Hematopoietic multipotent progenitor cell treated with erythropoietin and hydrocortisone succinate and interleukin-3 and kit ligand, for 17 days (in vitro differentiated cells): ENCODE measurements around the gene GMEB2.
"Not testable (repeated sequence)": the region's sequence is repeated elsewhere in the genome, so short reads cannot be mapped to it uniquely, and the experiment has no call there.

ENCODE experiments used
- DNase-seq: peaks from one replicate; pipeline ENCODE4 v3.0.0-alpha.2; 2015; ENCODE audit warnings: low spot score

The GMEB2 gene

DNA sequence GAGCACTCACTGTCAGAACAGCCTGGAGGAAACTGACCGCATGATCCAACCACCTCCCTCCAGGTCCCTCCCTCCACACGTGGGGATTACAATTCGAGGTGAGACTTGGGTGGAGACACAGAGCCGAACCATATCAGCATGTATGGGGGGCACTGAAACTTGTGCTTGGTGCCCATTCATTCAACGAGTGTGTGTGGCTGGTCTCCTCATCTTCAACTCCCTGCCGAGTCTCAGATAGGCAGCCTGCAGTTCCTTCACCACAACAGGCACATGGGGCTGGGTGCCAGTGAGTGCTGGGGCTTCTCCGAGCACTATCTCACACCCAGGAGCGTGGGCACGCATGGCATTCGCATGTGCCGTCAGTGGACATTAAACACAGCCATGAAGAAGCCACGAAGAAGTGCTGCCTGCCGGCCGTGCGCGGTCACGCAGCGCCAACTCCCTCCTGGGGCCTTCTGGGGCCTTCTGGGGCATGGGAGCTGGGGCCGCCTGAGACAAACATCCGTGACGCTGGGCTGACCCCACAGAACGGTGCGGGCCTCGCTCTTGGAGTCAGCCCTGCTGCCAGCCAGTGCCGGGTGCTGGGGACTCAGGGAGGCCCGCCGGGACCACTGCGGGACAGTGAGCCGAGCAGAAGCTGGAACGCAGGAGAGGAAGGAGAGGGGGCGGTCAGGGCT, 30.5 kb upstream of the GMEB2 start:
- no peak for DNase-seq

DNA sequence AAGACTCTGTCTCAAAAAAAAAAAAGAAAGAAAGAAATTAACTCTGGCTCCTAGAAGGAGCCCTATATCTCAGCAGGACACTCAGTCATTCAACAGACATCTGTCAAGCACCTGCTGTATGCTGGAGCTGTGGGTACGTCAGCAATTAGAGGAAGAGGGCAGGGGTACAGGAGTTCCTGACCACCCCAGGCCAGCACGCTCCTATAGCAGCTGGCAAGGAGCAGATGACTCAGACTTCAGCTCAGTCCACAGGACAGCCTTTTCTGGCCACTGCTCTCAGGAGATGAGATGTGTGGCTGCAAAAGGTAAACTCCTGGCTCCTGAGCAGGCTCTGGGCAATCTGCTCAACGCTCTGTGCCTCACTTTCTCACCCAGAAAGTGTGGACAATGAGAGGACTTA, 29.6 kb upstream of the GMEB2 start:
- no peak for DNase-seq

DNA sequence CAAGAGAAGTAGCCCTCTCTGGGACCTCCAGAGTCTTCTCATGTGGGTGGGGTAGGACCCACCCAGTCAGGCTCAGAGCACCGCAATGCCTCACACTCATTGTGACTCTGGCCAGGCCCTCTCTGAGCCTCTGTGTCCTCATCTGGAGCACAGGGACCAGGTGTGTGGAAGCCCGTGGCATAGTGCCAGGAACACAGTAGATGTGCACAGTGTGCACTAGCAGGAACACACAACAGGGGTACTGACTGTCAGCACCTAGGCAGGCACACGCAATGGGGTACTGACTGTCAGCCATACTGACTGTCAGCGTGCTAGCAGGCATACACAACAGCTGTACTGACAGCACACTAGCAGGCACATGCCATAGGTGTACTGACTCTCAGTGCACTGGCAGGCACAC, 28.3 kb upstream of the GMEB2 start:
- DNase-seq: no peak

- no peak for DNase-seq
These were observed 27.2 kb upstream of the GMEB2 start for GRCh38 chr20:63653974-63654668.

GRCh38 chr20:63653041-63653973, 26.4 kb upstream of the GMEB2 start, which contains the start of gene STMN3:
Gene STMN3 (minus strand): TSS chr20:63653424. CDS start chr20:63653345, 79 bp downstream.
- no peak for DNase-seq

DNA sequence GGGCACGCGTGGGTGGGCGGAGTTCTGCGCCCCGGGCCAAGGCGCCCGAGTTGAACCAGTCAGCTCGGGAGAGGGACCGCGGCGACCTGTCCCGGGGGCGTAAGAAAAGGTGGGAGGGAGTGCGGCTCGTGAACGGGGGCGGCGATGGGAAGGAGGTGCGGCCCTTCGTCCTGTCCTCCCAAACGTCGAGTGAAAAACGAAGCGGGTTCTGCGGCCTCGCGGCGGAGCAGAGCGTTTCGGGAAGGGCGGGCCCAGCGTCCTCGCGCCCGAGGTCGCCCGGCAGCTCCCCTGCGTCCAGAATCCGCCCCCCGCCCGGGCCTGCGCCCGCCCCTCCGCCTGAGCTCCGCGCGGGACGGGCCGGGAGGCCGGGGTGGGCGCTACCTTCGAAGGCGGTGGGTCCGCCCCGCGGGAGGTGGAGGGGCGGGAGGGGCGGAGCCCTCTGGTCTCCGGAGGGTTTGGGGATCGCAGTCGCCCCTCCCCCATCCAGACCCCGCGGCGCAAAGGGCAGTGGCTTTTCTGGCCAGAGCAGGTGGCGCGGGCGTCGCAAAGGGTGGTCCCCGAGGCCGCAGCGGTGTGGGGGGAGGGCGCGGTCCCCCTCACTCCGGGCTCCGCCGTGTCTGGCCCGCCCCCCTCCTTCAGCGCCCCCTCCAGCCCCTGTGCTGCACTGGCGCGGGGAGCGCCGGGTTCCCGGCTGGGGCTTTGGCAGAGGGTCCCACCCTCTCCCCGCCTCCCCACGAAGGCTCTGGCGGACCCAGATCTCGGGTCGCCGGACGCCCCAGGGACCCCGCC, 25.5 kb upstream of the GMEB2 start:
- no peak for DNase-seq

DNA sequence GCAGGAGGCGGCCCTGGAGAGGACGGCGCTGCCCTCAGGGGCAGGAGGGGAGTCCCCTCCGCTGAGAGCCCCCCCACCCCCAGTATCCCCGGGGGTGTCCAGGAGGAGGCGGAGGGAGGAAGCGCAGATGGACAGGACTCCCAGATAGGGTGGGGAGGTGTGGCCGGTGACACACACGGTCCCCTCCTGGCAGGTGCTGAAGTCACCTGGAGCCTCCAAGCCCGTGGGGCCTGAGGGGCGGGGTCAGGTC, 25.0 kb upstream of the GMEB2 start:
- no peak for DNase-seq

GRCh38 chr20:63650486-63650885, 23.6 kb upstream of the GMEB2 start:
- DNase-seq: not testable (repeated sequence)

DNA sequence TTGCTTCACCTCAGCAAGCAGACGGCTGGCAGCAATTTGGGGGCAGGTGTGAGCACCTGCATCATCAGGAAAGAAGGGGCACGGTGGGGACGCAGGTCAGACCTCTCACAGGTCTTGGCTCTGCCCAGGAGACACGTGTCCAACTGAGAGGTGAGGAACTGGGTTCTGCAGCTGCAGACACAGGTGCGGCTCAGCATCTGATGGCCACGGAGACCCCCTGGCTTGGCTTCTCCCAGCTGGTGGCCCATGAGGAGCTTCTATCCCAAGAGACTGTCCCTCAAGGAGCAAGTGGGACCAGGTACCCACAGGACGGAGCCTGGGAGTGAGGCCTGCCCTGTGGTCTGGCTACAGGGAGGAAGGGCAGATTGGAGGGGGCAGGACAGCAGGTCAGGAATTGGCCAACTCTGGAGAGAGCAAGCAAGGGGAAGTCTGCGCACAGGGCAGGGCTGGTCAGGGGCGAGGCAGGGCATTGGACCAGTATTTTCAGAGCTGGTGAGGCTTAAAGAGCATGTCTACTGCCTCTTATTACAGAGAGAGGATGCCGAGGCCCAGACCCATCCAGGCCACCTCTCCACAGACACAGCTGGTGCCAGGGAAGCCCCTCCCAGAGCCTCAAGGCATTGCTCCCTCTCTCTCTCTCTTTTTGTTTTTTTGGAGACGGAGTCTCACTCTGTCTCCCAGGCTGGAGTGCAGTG, 22.1 kb upstream of the GMEB2 start:
- DNase-seq: no peak

GRCh38 chr20:63648190-63648589, 21.3 kb upstream of the GMEB2 start:
- no peak for DNase-seq

DNA sequence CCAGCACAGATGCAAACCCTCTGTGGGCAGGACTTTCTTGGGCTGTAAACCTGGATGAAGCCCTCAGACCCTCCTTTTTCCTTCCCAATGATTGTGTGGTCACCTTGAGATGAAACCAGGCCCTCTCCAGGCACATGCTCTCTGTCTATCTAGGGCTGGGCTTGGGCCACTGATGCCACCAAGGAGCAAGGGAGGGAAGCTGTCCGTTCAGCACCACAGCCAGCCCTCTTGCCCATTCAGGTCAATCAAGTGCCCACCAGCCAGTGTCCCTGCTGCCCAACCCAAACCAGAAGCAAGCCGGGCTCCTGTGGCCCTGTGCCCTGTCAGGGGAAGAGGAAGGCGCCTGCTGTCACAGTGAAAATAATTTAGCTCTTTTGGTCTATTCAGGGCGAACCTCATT, 18.3 kb upstream of the GMEB2 start:
- no peak for DNase-seq

GRCh38 chr20:63643946-63644345, 17.0 kb upstream of the GMEB2 start:
- no peak for DNase-seq

DNA sequence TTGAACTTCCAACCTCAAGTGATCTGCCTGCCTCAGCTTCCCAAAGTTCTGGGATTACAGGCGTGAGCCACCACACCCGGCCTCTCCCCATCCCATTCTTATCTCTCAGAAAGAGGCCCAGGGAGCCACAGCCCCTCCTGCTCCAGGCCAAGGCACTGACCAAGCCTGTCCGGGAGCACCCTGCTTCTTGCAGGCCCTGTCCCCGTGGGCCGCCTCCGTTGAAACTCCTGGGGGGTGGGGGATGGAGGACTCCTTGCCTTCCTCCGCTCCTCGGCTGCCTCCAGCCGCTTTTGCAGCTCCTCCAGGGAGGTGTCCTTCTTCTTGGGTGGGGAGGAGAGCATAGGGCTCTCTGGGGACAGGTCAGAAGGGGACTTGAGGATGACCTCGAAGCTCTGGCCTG, 16.6 kb upstream of the GMEB2 start:
- DNase-seq: no peak

GRCh38 chr20:63642527-63643247, 15.8 kb upstream of the GMEB2 start:
- no peak for DNase-seq

GRCh38 chr20:63641792-63642523, 15.1 kb upstream of the GMEB2 start:
- peak; percentile 78 for DNase-seq

DNA sequence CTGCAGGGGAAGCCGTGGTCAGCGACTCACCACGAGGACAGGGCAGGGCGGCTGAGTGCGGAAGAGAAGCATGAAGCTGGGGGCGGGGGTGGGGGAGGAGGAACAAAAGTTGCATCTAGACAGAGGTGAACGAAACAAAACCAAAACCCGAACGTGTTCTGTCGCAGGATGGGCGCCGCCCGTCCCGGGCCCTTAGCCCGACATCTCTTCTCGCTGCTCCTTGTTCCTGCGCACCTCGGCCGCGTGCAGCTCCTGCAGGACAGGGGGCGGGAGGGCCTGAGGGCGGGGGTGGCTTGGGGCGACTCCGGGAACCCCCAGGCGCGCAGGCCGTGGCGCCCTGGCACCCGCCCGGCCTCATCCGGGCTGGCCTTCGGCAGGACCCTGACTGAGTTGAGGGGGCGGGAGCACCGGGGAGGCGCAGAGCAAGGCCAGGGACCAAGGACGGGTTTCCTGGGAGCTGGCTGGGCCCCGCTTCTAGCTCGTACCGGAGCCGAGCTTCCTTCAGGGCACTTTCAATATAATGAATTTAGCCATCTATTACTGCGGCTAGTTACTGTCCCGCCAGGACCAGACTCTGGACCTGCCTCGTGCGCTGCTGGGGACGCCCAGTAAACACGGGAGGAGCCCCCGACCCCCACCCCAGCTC, 14.4 kb upstream of the GMEB2 start:
- DNase-seq: no peak

- DNase-seq: not testable (repeated sequence)
These were observed 13.8 kb upstream of the GMEB2 start for GRCh38 chr20:63640686-63641085.

- no peak for DNase-seq
These were observed 13.2 kb upstream of the GMEB2 start for GRCh38 chr20:63640086-63640485.

DNA sequence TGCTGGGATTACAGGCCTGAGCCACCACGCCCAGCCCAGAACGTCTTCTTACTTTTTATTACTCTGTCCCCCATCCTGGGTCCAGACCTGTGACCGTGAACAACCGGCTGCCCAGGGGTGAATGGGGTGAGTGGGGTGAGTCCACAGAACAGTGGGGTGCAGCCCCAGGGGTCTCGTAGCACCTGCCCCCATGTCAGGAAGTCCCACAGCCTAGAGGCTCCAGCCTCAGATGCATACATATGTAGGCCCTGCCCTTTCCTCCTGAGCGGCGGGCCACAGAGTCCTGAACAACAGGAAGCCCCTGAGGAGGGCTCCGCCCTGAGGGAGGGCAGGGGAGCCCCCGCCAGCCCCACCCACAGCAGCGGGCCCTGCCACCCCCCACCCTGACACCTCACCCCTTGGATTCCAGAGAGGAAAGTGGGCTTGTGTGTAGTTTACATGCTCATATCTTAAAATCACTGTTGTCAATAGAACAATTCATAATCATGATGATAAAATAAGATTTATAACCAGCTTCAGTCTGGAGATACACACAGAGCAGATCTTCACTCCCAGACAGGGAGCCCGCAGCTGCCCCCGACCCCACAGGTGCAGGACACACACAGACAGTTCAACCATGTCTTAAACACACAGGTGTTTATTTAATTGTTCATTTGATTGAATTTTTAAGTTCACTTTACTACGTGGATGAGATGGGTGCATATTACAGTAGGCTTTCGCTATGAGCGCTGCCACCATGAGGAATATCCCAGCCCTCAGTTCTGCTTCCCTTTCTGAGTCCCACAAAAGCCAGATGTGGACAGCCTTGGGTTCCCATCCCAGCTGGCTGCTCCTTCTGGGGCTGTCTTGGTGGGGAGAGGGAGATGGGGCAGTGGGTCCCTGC, 12.4 kb upstream of the GMEB2 start:
- DNase-seq: no peak
